HG03457 (cell line): ENCODE measurements around the gene RALY.

Experiments used
- ATAC-seq: cut with Tn5 transposase; IDR thresholded peaks from one replicate; pipeline ENCODE4 v1.9.1; 2021; ENCODE audit warnings: moderate number of reproducible peaks; ENCODE audit not compliant: unreplicated experiment

The RALY gene

DNA sequence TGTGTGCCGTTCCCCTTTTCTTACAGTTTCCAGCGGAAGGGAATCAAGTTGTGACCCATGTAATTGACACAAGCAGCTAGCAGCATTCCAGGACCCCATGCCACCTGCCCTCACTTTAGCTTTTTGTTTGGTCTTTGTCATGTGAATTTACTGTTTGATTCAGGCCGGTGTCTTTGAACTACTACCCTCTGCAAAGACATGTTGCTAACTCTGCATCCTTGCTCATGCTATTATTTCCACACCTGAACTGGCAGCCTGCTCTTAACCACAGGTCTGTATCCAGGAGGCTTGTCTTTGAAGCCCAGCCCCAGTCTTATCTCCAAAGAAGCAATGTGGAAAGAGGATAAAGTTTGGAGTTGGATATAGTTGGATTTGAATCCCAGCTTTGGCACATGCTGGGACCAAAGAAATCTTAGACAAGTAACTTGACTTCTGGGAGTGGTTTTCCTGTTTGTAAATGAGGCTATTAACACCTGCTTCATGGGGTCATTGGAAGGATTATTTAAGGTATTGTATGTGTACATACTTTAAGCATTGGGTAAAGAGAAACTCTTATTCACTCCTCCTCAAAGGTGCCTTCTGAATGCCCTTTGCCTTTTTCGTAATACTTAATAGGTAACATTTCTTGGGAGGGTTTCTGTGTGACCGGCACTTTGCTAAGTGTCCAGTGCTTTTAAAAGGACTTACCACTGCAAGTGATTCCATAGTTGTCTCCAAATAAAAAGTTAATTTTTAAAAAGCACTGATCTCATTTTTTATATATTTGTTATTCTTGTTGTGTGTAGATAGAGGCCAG is 52.4 kb downstream of the RALY start:
- no peak for ATAC-seq

DNA sequence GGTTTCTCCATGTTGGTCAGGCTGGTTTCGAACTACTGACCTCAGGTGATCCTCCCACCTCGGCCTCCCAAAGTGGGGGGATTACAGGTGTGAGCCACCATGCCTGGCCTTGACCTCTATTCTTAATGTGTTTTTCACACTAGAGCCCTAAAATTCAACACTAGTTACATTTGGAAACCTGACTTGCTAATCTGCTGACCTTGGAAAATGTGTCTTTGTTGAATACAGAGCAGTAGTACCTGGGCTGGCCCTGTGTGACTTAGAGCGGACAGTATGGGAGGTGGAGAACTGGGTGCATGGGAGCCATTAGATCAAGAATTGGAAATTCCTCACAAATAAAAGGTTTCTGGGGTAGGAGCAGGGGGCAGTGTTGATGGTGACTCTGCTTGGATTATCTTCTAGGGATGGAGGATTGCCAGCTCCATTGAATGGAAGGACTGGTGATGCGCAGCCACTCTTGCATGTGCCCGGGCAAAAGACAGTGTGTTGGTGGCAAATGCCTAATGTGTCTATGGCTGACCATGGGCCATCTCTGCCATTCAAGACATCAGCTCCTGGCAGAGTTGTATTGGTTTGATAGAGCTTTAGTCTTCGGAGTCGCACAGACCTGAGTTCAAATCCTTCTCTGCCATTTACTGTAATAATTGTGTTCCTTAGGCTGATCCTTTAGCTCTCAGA is 53.4 kb downstream of the RALY start:
- no peak for ATAC-seq

DNA sequence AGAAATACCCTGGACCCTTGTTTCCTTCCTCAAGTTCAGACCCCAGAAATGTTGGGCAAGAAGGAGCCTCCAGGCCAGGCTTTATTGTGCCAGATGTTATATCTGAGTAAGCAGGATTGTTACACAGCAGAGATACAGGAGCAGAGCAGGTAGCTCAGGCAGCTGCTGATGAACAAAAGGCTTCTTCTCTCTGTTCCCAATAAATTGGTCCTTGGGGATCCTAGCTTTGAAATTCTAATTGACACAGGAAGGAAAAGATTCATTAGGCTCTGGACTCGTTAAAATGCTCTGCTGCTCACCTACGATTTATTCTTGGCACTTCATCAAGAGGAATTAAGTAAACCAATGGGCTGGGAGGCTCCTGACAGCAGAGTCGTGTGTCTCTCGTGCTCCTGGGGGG is 54.2 kb downstream of the RALY start:
- ATAC-seq = no peak

DNA sequence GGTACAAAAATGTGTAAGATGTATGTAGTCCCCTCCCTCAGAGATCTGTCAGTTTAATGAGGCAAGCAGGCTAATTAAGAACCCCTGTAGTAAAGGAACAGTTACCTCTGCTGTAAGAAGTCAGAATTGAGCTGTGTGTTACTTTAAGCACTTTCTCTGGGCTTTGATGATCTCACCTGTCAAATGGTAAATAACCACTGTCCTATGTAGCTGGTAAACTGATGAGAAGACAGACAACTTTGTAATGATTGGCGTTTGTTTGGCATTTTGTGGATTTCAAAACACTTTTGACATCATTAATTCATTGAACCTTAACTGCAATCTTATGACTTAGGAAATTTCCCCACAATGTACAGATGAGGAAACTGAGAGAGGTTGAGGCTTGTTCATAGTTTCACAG is 55.7 kb downstream of the RALY start:
- no peak for ATAC-seq

DNA sequence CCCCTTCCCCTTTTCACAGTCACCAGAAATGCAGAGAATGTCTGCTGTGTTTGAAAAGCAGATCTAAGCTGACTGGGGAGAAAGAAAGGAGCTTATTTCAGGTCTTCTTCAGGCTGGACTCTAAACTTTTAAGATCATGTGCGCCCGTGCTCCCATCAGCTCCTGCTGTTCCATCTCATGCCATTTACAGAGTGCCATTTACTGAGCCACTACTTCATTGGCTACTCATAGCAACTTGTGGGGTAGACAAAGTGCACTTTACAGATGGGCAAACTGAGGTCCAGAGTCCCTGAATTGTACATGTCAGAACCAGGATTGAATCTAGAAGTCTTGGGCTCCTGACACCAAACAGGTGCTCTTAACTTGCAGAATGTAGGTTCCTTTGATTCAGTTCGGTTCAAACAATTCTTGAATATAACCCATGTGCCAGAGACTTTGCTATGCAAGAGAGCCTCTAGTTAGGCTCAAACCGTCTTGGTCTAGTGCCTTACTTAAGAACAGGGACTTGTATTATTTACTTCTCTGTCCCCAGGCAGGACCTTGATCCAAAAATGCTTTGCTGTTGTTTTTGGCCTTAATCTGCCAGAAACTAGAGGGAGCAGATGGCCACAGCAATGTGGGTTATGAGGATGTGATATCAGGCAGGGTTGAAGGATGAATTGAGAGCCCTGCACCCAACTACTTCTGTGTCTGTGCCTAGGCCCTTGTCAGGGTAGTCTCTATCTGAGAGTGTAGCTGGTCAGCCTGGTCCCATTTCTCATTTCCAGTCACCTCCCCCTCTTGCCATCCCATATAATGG is 56.4 kb downstream of the RALY start:
- no peak for ATAC-seq

DNA sequence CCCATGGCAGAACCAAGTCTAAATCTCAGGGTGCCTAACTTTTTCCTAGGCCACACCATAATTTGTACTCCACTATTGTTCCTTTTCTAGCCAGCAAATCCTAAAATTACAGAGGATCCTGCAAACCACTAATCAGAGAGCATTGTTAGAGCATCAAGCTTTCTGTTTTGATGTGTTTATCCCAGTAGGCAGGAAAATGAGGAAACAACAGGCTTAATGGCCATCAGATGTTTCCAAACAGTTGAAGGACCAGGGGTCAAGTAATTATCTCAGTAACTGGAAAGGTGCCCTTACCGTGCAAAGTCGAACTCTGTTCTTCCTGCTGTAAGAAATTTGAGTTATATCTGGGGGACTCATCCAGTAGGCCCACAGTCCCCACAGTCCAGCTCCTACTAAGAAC is 58.7 kb downstream of the RALY start:
- no peak for ATAC-seq

DNA sequence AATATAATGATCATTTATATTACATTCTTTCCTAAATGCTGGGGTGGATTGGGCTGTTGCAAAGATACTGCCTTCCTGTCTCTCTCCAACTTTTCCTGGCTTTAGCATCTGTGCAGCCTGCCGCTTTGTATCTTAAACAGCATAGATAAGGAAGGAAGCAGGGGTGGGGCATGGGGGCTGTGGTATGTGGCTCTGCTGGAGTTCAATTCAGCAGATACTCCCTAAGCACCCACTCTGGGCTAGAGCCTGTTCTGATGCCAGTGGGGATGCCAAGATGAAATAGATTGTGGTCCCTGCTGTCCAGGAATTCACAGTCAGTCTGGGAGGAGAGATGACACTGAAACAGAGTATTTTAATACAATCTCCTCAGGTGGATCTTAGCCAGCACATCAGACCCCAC is 61.6 kb downstream of the RALY start:
- no peak for ATAC-seq

DNA sequence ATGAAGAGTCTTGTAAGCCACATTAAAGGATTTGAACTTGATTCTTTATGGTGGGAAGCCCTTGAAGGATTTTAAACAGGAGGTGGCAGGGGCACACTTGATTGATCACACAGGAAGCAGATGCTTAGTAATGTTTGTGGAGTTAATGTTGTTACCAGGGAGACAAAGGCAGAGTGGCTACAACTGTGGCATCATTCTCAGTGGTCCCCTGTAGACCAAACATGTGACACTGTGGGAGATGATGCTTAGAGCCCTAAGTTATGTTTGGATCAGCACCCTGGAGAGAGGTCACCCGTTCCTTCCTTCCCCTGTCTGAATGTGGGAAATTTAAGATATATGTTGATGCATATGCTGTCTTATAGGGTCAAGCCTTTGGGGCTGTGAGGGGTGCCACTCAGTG is 65.1 kb downstream of the RALY start:
- no peak for ATAC-seq

DNA sequence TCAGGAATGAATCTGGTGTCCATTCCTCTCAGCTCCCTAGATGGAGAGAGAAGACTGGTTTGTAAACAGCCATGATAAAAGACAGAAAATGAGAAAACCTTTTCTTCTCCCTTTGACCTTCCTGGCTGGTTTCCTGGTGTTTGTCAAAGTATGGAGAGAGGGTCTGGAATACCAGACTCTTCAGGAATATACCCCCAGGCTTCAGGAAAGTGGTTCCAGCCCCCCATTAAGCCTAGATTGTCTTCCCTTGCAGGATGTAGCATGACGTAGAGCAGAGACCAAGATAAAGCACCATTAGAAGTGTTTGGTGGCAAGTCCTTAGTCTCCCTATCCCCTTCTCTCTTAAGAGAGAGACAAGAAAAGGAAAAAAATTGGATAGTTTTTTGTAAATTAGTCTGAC is 67.3 kb downstream of the RALY start:
- no peak for ATAC-seq

DNA sequence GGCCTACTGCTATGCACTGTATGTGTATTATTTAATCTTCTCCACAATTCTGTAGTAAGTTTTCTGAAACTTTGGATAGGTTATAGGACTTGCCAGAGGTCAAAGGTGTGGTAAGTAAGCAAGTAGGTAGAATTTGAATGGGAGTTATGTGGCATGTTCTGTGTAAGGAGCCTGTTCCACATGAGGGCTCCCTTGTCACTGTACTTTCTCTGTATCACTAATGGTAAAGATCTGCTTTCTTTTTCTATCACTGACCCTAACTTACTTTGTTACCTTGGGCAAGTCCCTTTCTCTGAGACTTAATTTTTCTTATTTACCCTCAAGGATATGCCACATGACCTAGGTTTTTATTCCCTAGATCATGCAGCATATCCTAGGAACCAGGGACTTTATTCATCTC is 68.0 kb downstream of the RALY start:
- ATAC-seq = no peak

DNA sequence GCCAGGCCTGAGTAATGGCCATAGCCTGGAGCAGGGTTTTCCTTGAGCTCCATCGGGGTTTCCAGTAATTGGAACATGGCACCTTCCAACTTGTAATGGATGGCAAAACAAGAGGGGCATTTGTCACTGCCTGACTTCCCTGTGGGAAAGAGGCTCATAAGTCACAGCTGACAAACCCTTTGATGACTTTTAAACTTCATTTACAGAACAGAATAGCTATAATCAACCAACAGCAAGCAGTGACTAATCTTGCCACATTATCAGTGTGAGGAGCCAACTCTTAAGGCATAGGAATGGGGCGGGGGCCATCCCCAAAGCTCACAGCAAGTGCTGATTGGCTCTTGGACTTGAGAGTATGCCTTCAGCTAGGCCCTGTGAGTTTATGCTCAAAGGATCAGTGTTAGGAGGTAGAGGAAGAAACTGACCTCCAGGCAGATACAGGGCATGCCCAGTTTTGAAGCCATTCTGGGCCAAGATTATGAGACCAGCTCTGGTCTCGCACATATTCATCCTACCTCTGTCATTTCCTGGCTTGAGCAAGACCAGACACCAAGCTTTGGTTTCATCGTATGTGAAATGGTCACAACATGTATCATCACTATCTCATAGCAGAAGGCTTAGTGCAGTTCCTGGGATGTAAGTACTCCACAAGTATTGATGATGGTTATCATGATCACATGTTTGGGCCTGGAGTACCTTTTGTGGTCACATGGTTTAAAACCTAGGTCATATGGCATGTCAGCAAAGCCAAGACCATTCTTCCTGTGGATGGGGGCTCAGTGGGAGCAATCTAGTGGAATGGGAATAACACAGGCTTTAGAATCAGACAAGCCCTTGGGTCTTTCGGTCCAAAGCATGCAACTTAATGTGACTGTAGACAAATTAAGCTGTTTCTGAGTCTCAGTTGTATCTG is 69.1 kb downstream of the RALY start:
- ATAC-seq = no peak

DNA sequence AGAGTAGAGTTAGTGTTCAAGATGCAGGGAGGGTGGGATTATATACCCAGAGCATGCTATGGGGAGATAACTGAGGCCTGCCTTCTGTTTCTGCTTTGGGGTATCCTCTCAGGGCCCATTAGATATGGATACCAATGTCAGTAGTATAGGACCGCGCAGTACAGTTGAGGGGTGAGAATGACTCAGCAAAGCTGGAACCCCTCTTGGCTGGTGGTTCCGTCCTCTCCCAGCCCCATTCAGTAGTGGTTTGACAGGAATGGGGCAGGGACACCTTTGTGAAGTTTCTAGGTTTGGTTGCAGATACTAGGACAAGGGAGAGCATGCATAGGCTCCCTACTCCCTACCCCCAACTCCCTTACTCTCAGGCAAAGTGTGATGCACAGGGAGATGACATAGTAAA is 70.6 kb downstream of the RALY start:
- ATAC-seq = no peak

DNA sequence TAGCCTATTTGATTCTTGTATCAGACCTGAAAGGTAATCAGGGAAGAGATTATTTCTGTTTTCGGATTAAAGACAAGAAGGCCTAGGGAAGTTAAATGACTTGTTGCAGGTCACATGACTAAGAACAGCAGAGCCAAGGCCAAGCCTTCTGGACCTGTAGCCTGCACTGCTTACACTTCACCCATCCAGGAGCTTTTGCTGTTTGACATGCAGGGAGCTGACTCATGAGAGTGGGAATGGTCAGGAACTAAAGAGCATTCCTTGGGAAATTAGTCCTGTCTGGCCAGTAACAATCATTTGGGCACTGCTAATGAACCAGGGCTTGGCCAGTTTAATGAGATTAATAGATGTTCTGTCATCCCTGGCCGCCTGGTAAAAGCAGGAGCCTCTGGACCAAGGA is 71.5 kb downstream of the RALY start:
- no peak for ATAC-seq

DNA sequence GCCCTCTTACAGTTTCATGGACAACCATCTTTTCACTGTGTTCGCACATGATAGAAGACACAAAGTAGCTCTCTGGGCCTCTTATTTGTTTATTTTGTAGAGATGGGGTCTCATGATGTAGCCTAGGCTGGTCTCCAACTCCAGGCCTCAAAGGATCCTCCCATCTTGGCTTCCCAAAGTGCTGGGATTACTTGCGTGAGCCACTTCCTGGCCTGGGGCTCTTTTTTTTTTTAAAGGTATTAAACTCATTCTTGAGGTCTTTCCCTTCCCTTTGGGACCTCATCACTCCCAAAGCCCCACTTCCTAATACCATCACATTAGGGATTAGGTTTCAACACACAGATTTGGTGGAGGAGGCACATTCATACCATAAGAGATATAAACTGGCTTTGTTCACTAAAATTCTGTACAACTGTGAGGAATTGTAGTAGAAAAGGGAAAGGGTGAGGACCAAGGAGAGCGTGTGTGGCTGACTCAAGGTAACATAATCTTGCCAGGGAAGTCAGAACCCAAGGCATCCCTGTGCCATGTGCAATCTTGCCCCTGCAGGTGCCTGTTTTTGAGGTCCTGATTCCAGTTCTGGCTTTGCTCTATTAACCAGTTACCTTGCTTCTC is 72.9 kb downstream of the RALY start:
- no peak for ATAC-seq

DNA sequence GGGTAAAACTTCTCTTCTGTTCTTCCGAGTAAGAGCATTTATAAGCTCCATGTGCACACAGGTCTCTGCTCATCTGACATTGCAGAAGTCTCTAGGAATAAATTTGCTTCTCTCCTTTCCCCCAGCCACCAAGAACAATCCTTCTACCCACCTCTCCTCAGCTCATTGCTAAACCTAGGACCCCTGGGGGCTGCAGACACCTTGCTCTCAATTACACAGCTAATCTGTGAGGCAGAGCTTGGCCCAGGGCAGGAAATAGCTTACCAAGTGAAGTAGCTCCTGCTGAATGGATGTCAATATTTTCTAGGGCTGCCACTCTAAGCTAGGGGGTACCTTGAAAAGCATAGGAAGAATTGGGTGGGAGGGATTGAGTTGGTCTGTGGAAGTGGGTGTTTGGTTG is 74.3 kb downstream of the RALY start:
- ATAC-seq = no peak

DNA sequence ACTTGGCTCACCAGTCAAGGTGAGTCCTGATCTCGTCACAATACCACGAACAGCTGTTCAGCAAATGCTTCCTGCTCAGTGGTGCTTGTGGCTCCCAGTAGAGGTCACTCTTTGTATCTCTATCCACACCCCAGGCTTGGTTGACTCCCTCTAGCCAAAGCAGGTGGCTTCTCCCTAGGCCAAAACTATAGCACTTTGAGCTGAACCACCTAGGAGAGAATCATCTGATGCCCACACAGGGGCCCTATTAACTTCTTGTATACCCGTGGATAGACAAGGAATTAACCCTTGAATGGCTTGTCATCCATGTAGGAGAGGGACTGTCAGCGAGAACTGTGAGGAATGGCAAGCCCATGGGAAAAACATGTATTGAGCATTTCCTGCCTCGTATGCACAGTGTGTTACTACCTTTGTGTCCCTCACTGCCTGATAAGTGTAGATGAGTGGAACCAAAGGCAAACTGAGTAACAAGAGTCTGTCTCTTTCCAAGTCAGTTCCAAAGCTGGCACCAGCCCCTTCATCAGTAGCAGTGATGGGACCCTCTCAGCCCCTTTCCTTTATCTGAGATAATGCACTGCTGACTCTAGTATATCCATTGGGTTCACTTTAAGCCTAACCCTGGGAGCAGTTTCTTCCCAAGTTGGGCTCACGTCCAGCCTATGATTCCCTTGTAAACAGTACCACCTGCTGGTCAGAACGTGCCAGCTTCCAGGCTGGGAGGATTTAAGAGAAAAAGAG is 75.8 kb downstream of the RALY start:
- no peak for ATAC-seq

DNA sequence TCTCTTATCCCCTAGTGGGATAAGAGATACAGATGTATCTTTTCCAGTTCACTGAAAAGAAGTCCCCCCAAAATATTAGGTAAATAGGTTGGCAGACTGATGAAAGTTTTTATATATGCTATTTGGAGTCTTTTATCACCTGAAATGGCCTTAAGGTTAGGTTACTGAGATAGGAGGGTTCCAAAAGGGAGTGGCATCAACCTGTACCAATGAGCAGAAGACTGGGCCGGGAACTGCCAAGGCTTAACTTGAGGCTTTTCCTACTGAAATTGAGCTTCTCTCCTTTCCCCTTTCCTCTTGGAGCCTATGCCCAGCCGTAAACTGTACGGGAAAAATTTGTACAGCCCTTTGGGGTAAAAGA is 76.3 kb downstream of the RALY start:
- ATAC-seq = no peak

DNA sequence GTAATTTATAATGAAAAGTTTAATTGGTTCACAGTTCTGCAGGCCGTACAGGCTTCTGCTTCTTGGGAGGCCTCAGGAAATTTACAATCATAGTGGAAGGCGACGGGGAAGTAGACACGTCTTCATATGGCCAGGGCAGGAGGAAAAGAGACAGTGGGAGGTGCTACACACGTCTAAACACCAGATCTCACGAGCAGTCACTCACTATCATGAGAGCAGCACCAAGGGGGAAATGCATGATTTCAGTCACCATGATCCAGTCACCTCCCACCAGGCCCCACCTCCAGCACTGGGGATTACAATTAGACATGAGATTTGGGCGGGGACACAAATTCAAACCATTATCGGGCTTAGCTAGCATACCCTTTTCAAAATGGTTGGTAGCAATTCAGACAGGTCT is 77.1 kb downstream of the RALY start:
- no peak for ATAC-seq

DNA sequence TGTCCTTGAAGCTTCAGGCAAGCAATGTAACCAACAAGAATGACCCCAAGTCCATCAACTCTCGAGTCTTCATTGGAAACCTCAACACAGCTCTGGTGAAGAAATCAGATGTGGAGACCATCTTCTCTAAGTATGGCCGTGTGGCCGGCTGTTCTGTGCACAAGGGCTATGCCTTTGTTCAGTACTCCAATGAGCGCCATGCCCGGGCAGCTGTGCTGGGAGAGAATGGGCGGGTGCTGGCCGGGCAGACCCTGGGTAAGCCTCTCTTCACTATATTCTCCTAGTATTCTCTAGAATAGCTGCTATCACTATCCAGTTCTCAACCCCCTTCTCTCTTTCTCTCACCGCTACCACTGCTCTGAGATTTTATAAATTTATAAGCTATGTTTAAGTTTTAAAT is 78.4 kb downstream of the RALY start:
- ATAC-seq = no peak

DNA sequence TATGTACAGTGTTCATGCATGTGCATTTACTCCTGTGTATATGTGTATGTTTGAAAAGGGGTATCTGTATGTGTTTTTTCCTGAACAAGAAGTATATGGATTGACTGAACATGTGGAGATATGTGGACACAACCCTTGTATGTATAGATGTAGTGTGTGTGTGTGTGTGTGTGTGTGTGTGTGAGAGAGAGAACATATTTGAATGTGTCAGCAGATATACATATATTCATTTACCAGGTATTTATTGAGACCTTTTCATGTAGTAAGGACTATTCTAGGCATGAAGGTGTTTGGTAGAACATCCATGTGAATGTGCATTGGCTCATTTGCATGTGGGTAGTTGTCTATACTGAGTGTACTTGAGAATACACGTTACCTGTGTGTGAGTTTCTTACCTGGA is 79.1 kb downstream of the RALY start:
- no peak for ATAC-seq
